Loucy (cell line): ENCODE data around the gene ZNF385B.

Source experiments
- EZH2phosphoT487 ChIP-seq: fragments of 200-600 bp; IDR thresholded peaks from 2 replicates; pipeline ENCODE4 v1.6.1; 2018; ENCODE audit warnings: antibody characterized with exemption, mild to moderate bottlenecking, moderate library complexity, borderline replicate concordance
- TF ChIP-seq, protein P1 (sequence below): fragments of 200-600 bp; sonication (generic); conservative IDR thresholded peaks from 2 replicates; pipeline ENCODE4 v1.5.1; 2014; ENCODE audit warnings: mild to moderate bottlenecking, antibody characterized with exemption, low read length

- no peak for TF ChIP-seq EZH2phosphoT487
- TF ChIP-seq, protein P1, sequence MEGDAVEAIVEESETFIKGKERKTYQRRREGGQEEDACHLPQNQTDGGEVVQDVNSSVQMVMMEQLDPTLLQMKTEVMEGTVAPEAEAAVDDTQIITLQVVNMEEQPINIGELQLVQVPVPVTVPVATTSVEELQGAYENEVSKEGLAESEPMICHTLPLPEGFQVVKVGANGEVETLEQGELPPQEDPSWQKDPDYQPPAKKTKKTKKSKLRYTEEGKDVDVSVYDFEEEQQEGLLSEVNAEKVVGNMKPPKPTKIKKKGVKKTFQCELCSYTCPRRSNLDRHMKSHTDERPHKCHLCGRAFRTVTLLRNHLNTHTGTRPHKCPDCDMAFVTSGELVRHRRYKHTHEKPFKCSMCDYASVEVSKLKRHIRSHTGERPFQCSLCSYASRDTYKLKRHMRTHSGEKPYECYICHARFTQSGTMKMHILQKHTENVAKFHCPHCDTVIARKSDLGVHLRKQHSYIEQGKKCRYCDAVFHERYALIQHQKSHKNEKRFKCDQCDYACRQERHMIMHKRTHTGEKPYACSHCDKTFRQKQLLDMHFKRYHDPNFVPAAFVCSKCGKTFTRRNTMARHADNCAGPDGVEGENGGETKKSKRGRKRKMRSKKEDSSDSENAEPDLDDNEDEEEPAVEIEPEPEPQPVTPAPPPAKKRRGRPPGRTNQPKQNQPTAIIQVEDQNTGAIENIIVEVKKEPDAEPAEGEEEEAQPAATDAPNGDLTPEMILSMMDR, result no peak
Measured at GRCh38 chr2:179584760-179585159, 276.7 kb downstream of the ZNF385B start.
